HG03520 (cell line): ENCODE results near the gene TRA2B.
A peak's percentile ranks its signal among the peaks of the same experiment; 100 is the strongest.

ENCODE experiments used
- ATAC-seq: cut with Tn5 transposase; IDR thresholded peaks from one replicate; pipeline ENCODE4 v1.9.1; 2021; ENCODE audit warnings: mild to moderate bottlenecking, moderate library complexity; ENCODE audit not compliant: unreplicated experiment

TRA2B gene

DNA sequence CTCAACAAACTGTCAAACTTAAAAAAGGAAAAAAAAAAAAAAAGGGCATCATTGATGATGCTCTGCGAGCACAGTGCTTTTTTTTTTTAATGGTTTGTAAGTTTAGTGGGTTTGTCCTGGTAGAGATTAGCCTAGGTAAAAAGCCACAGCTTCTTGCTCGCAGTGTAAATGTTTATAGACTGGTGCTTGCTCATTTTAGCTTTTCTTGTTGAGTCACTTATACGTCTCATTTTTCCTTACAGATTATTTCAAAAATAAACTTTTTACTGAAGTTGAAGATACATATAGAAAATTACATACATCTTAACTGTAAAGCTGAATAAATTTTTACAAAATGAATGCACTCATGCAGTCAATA is 16.5 kb upstream of the TRA2B start:
- no peak for ATAC-seq

DNA sequence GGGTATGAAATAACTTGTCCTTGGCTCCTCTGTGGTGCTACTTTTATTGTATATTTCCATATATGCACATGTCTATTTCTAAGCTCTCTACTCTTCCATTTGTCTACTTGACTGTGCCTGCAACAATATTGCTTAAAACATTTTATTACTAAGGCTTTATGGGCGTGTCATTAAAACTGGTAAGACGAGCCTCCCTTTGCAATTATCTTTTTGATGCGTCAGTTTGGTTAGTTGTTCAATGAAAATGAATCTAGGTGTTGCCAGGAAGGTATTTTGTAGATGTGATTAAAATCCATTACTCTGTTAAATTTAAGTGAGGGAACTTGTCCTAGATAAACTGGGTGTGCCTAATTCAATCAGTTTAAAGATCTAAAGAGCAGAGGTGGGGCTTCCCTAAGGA is 12.9 kb upstream of the TRA2B start:
- ATAC-seq, result no peak

GRCh38 chr3:185949515-185949914 is 11.7 kb upstream of the TRA2B start:
- ATAC-seq, result no peak

GRCh38 chr3:185948292-185948691 is 10.5 kb upstream of the TRA2B start:
- ATAC-seq, result no peak

DNA sequence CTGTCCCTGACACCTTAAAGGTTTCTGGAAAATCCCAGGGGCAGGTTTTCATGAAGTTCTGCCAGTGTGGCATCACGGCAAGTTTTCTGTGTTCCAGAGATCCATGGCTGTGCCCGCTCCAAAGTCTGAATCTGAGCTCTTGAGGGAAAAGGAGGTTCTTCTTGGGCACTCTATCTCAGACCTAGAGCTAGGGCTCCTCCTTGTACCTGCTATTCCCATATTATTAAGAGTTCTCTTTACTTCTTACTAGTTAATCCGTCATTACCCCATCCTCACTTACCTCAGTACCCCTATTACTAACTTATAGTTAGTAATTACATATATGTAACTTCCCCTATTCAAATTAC is 5.9 kb upstream of the TRA2B start:
- peak; percentile 13 for ATAC-seq

DNA sequence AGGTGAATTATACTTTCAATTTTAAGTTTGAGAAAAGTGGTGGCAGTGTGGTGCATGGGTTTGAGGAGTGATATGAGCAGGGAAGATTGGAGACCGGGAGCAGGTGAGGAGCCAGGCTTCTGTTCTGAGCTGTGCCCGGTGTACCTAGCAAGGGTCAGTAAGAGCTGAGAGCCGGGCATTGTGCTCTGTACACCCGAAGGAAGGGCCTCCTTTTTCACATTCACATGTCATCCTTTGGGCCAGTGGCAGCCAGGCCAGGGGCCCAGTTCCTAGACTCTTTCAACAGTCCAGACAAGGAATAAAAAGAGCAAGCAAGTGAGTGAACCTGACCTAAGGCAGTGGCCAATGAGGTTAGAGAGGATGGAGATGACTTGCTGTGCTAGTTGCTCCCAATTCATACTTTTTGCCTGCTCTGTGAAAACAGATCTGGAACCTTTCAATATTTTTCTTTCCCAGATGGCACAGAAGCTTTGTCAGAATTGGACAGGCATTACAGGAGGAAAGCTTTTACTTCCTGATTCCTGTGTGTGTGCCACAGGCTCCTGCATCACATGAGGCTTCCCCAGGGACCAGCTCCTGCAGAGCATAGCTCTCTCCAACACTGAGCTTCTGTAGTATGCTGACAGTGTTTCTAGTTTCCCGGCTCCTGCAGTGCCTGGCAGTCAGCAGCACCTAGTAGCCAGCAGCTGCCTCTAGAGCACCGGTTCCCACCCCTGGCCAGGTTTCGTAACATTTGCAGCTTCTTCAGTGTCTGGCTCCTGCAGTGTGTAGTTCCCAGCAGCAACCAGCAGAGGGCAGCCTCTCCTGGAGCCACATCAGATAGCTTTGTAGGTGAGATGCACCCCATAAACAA is 5.3 kb upstream of the TRA2B start:
- peak; percentile 94 for ATAC-seq

DNA sequence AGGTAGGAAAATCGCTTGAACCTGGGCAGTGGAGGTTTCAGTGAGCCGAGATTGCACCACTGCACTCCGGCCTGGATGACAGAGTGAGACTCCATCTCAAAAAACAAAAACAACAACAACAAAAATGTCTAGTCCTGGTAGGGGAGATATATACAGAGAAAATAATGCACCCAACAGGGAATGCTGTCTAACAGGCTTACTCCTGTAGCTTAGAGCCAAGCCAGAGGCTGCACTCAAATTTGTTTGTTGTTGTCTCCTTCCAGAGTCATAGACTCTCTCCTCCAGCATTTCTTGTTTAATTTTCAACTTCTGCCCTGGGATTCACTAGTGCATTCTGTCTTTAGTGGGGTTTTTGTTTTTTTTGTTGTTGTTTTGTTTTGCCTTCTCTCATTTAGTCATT is 4.6 kb upstream of the TRA2B start:
- no peak for ATAC-seq

DNA sequence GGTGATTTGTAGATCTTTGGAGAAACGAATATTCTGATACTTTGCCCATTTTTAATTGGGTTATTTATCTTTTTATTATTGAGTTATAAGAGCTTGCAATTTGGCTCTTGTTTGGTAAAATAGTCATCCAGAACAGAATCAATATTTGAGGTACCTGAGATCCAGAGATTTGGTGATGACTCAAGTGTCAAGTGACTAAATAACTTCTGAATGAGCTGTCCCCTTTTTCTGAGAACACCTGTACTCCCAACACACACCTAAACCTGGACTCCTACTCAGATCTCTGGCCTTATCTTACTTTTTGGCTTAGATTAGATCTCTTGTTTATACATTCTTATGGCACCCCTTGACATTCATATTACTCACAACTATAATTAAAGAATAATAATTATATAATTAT is 3.1 kb upstream of the TRA2B start:
- no peak for ATAC-seq

DNA sequence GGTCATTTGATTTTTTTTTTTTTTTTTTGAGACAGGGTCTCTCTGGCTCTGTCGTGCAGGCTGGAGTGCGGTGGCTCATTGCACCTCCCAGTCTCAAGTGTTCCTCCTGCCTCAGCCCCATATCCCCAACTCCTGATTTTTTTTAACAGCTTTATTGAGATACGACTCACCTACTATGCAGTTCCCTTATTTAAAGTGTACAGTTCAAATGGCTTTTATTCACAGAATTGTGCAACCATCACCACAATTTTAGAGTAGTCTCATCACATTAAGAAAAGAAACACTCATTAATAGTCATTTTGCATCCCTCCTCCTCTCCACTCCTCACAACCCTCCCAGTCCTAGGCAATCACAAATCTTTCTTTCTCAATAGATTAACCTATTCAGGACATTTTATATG is 1.9 kb upstream of the TRA2B start:
- no peak for ATAC-seq

DNA sequence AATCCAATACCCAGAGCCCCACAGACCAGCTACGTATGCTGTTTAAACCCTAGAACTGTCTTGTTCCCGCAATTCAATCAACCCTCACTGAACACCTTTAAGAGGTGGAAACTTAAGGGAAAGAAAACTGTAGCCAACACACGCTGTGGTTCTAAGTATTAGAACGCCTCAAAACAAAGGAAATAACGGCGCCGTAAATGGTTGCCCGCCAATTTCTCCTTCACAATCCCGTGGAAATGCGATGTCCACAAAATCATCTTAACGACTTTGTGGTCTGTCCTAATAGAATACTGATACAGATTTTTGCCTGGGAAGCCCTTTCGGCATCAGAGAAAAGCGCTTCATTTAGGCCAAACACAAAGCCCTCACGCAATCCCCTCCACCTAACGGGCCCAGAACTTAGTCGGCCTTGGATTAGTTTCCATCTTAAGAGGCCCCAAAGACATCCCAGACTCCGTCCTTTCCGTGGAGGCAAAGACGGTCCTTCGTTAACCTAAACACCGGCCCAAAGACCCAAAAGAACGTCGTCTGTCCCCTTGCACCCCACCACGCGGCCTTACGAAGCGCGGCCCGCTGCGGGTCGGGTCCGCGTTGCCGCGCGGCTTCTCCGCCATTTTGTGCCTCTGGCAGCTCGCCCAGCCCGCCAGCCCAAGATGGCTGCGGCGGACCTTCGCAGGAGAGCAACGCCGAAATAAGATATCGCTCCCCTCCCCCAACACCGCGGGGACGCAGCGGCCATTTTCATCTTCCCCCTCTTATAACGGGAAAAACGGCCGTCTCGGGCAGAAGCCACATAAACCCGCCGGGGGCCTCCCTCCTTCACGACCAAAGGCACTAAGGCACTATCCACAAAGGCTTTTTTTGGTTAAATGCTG is 763 bp downstream of the TRA2B start:
- ATAC-seq, result peak; percentile 36

GRCh38 chr3:185936273-185936629 is 1.6 kb downstream of the TRA2B start:
- no peak for ATAC-seq

DNA sequence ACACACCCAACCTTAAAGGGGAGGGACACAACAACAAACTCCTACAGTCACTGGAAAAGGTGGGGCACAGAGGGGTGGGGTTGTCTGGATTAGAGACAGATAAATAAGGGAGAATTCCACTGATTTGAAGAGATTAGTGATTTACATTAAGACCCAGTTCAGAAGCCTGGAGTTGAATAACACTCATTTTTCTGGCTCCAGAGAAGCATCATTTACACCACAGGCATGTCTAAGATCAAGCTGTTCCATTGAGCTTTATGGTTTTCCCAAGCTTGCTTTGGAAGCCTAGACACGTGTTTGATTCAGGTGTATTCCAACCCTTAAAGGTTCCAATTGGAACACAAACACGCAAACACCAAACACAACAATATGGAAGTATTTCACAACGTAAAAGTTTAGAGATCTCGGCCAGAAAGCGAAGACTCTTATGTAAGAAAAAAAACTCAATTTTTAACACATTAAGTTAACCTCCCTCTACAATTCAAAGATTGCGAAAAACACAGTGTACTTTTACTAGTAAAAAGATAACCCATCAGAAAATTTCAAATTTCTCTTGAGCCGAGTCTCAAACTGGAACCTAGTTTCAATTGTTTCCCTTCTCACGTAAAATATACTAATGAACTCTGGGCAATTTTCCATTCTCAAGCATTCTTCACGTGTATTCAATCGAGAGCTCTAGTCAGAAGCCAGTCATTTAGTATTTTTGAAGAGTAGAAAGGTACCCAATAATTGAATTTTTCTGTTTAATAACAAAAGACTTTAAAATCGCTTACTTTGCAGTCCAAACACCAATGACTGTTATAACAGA is 2.1 kb downstream of the TRA2B start:
- no peak for ATAC-seq

GRCh38 chr3:185934767-185935464 is 2.9 kb downstream of the TRA2B start:
- ATAC-seq, result no peak

GRCh38 chr3:185934174-185934557 is 3.6 kb downstream of the TRA2B start:
- ATAC-seq, result no peak

DNA sequence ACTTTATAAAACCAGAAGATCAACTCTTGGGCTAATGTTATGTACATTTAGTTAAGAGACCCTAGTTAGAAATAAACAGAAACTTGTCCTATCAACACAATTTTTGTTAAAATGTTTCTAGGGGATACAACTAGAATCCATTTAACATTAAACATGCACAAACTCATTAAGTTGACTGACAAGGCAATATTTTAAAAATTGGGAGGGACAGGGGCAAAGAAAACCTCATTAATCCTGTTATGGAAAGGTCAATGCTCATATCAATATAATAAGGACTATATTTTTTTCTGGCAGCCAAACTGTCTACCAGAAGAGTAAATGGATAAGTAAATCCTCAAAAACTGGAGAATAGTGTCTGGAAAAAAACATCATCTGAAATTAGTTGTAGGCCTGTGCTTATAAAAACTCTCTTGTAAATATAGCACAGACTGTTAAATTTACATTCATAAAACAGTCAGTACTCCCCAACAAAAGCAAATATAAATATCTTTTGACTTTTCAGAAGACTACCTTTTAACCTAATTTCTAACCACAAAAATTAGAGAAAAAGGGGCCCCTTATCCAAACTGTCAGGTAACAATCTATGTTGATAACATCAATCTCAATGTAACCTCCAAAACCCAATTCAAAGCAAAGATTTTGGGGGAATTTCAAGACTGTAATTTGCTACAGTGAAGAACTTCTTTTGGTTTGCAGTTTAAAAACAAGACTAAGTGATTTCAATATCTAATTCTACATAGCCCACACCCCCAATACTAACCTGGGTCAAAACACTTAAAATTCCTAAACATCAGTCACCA is 4.2 kb downstream of the TRA2B start:
- no peak for ATAC-seq

GRCh38 chr3:185931777-185932612 is 5.8 kb downstream of the TRA2B start:
- ATAC-seq, result no peak

DNA sequence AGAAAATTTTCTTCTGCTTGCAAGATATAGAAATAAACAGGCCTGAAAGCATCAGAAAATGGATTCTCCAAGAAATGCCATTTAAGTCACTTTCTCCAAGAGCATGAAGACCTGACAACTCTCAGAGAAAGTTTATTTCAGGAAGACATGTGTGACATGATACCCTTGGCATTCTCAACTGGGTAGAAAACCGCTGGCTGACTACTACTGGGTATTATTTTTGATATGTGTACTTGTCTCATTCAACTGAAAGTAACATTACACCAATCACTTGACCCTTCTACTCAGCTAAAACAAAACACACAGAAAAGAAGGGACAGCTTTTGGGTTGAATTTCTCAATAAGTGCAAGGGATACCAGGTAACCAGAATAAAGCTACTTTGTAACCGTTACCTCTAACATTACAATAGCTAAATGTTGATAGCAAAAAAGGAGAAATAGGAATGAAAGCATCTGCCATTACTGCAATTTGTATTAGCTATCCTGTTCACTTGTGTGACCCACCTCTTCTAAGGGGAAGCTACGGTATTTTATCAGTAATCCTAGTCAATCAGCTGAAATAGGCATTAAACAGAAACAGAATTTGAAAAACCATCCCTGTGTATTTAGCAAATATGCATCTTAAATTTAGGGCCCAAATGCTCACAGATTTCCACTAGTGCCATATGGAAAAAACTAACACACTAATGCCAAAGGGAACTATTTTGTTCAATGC is 7.3 kb downstream of the TRA2B start:
- no peak for ATAC-seq
